ENCODE measurements around the gene SPTBN4.
A peak's percentile ranks its signal among the peaks of the same experiment; 100 is the strongest.
"Not testable (repeated sequence)": the region's sequence is repeated elsewhere in the genome, so short reads cannot be mapped to it uniquely, and the experiment has no call there.

The SPTBN4 gene

GRCh38 chr19:40529093-40529954 lies 62.5 kb downstream of the SPTBN4 start:
- Mint-ChIP-seq H3K9me3 (no peaks in the 10 kb centered on the region), H3K36me3 (ENCODE audit: low read depth) (no peaks in the 10 kb centered on the region), H3K27me3 (ENCODE audit: low read depth) (peaks cover 28% of the 10 kb centered on the region), H3K27ac (no peak overlapping the region), H3K4me1 (ENCODE audit: low read depth) (peaks cover 8% of the 10 kb centered on the region), H3K4me3 (peak overlapping the region; percentile 75)
- peak; percentile 89 for DNase-seq (ENCODE audit: low spot score)

GRCh38 chr19:40530091-40530901 lies 63.5 kb downstream of the SPTBN4 start:
- Mint-ChIP-seq H3K4me3 (peak overlapping the region; percentile 75), H3K9me3 (no peaks in the 10 kb centered on the region), H3K4me1 (ENCODE audit: low read depth) (peaks cover 8% of the 10 kb centered on the region), H3K36me3 (ENCODE audit: low read depth) (no peaks in the 10 kb centered on the region), H3K27ac (no peak overlapping the region), H3K27me3 (ENCODE audit: low read depth) (peaks cover 24% of the 10 kb centered on the region)
- DNase-seq (ENCODE audit: low spot score) = no peak

GRCh38 chr19:40533508-40533907 lies 66.7 kb downstream of the SPTBN4 start:
- Mint-ChIP-seq H3K27me3 (ENCODE audit: low read depth) (peaks cover 24% of the 10 kb centered on the region), H3K27ac (no peak overlapping the region), H3K4me3 (no peak overlapping the region), H3K4me1 (ENCODE audit: low read depth) (peaks cover 8% of the 10 kb centered on the region), H3K36me3 (ENCODE audit: low read depth) (no peaks in the 10 kb centered on the region), H3K9me3 (no peaks in the 10 kb centered on the region)
- no peak for DNase-seq (ENCODE audit: low spot score)

- peaks cover 24% of the 10 kb centered on the region for H3K27me3 Mint-ChIP-seq (ENCODE audit: low read depth)
- no peaks in the 10 kb centered on the region for H3K36me3 Mint-ChIP-seq (ENCODE audit: low read depth)
- no peak overlapping the region for H3K27ac Mint-ChIP-seq
- no peak for DNase-seq (ENCODE audit: low spot score)
- H3K9me3 Mint-ChIP-seq = no peaks in the 10 kb centered on the region
- no peak overlapping the region for H3K4me3 Mint-ChIP-seq
- peaks cover 6% of the 10 kb centered on the region for H3K4me1 Mint-ChIP-seq (ENCODE audit: low read depth)
Observed at GRCh38 chr19:40534148-40534547, 67.3 kb downstream of the SPTBN4 start.

GRCh38 chr19:40539070-40539469 lies 72.3 kb downstream of the SPTBN4 start:
- no peak for DNase-seq (ENCODE audit: low spot score)
- no peaks in the 10 kb centered on the region for H3K9me3 Mint-ChIP-seq
- H3K4me1 Mint-ChIP-seq (ENCODE audit: low read depth) = no peaks in the 10 kb centered on the region
- H3K27ac Mint-ChIP-seq = no peak overlapping the region
- H3K36me3 Mint-ChIP-seq (ENCODE audit: low read depth) = no peaks in the 10 kb centered on the region
- H3K27me3 Mint-ChIP-seq (ENCODE audit: low read depth) = no peaks in the 10 kb centered on the region
- no peak overlapping the region for H3K4me3 Mint-ChIP-seq

- Mint-ChIP-seq H3K27ac (peak overlapping the region; percentile 65), H3K4me1 (ENCODE audit: low read depth) (no peaks in the 10 kb centered on the region)
Observed at GRCh38 chr19:40542202-40542859, 75.5 kb downstream of the SPTBN4 start.

GRCh38 chr19:40543029-40543597 lies 76.3 kb downstream of the SPTBN4 start:
- Mint-ChIP-seq H3K27me3 (ENCODE audit: low read depth) (peaks cover 9% of the 10 kb centered on the region), H3K36me3 (ENCODE audit: low read depth) (peaks cover 1% of the 10 kb centered on the region), H3K4me1 (ENCODE audit: low read depth) (no peaks in the 10 kb centered on the region), H3K9me3 (peaks cover 3% of the 10 kb centered on the region), H3K27ac (no peak overlapping the region), H3K4me3 (no peak overlapping the region)
- no peak for DNase-seq (ENCODE audit: low spot score)

More at GRCh38 chr19:40542202-40542859, 75.5 kb downstream of the SPTBN4 start:
- Mint-ChIP-seq H3K36me3 (ENCODE audit: low read depth) (peaks cover 1% of the 10 kb centered on the region), H3K4me3 (no peak overlapping the region), H3K27me3 (ENCODE audit: low read depth) (peaks cover 6% of the 10 kb centered on the region), H3K9me3 (peaks cover 3% of the 10 kb centered on the region)
- DNase-seq (ENCODE audit: low spot score) = no peak

- peaks cover 26% of the 10 kb centered on the region for H3K27me3 Mint-ChIP-seq (ENCODE audit: low read depth)
- H3K4me3 Mint-ChIP-seq; DNase-seq (ENCODE audit: low spot score); H3K4me1 Mint-ChIP-seq (ENCODE audit: low read depth); H3K27ac Mint-ChIP-seq; H3K36me3 Mint-ChIP-seq (ENCODE audit: low read depth); H3K9me3 Mint-ChIP-seq: not testable (repeated sequence)
Observed at GRCh38 chr19:40546153-40546841, 79.5 kb downstream of the SPTBN4 start.

GRCh38 chr19:40547190-40547589 lies 80.4 kb downstream of the SPTBN4 start:
- H3K9me3 Mint-ChIP-seq; DNase-seq (ENCODE audit: low spot score); H3K27ac Mint-ChIP-seq; H3K4me1 Mint-ChIP-seq (ENCODE audit: low read depth); H3K36me3 Mint-ChIP-seq (ENCODE audit: low read depth); H3K4me3 Mint-ChIP-seq: not testable (repeated sequence)
- peaks cover 26% of the 10 kb centered on the region for H3K27me3 Mint-ChIP-seq (ENCODE audit: low read depth)

- H3K27ac Mint-ChIP-seq = no peak overlapping the region
- peaks cover 31% of the 10 kb centered on the region for H3K27me3 Mint-ChIP-seq (ENCODE audit: low read depth)
Observed at GRCh38 chr19:40547836-40548235, 81.0 kb downstream of the SPTBN4 start.

GRCh38 chr19:40549007-40549708 lies 82.4 kb downstream of the SPTBN4 start:
- Mint-ChIP-seq H3K36me3 (ENCODE audit: low read depth) (peaks cover 1% of the 10 kb centered on the region), H3K27ac (no peak overlapping the region), H3K27me3 (ENCODE audit: low read depth) (peaks cover 42% of the 10 kb centered on the region), H3K4me1 (ENCODE audit: low read depth) (peaks cover 5% of the 10 kb centered on the region), H3K4me3 (no peak overlapping the region), H3K9me3 (peaks cover 3% of the 10 kb centered on the region)
- DNase-seq (ENCODE audit: low spot score) = peak; percentile 64

More at GRCh38 chr19:40547836-40548235, 81.0 kb downstream of the SPTBN4 start:
- peaks cover 3% of the 10 kb centered on the region for H3K9me3 Mint-ChIP-seq
- no peak overlapping the region for H3K4me3 Mint-ChIP-seq
- peaks cover 1% of the 10 kb centered on the region for H3K36me3 Mint-ChIP-seq (ENCODE audit: low read depth)
- H3K4me1 Mint-ChIP-seq (ENCODE audit: low read depth) = peaks cover 5% of the 10 kb centered on the region
- DNase-seq (ENCODE audit: low spot score) = no peak

- no peak for DNase-seq (ENCODE audit: low spot score)
- H3K36me3 Mint-ChIP-seq (ENCODE audit: low read depth) = peaks cover 1% of the 10 kb centered on the region
- H3K4me3 Mint-ChIP-seq = no peak overlapping the region
- H3K4me1 Mint-ChIP-seq (ENCODE audit: low read depth) = peaks cover 5% of the 10 kb centered on the region
- H3K9me3 Mint-ChIP-seq = peaks cover 3% of the 10 kb centered on the region
- no peak overlapping the region for H3K27ac Mint-ChIP-seq
- H3K27me3 Mint-ChIP-seq (ENCODE audit: low read depth) = peaks cover 53% of the 10 kb centered on the region
Observed at GRCh38 chr19:40550951-40551350, 84.2 kb downstream of the SPTBN4 start.

GRCh38 chr19:40552848-40553247 lies 86.0 kb downstream of the SPTBN4 start:
- Mint-ChIP-seq H3K4me1 (ENCODE audit: low read depth) (peaks cover 5% of the 10 kb centered on the region), H3K4me3 (no peak overlapping the region), H3K27ac (no peak overlapping the region), H3K36me3 (ENCODE audit: low read depth) (no peaks in the 10 kb centered on the region), H3K9me3 (no peaks in the 10 kb centered on the region), H3K27me3 (ENCODE audit: low read depth) (peaks cover 49% of the 10 kb centered on the region)
- DNase-seq (ENCODE audit: low spot score) = no peak
